Activated CD4-positive, CD25-positive, alpha-beta regulatory T cell treated with anti-CD3 and anti-CD28 coated beads, Interleukin-2, amount 50 U/mL, for 16 hours (primary cell): ENCODE results near the gene KCNH8.
"Not testable (repeated sequence)": the region's sequence is repeated elsewhere in the genome, so short reads cannot be mapped to it uniquely, and the experiment has no call there.

Experiments used
- DNase-seq: peaks from one replicate; pipeline ENCODE4 v3.0.0-alpha.2; 2020; ENCODE audit warnings: low read depth, low spot score

The KCNH8 gene

DNA sequence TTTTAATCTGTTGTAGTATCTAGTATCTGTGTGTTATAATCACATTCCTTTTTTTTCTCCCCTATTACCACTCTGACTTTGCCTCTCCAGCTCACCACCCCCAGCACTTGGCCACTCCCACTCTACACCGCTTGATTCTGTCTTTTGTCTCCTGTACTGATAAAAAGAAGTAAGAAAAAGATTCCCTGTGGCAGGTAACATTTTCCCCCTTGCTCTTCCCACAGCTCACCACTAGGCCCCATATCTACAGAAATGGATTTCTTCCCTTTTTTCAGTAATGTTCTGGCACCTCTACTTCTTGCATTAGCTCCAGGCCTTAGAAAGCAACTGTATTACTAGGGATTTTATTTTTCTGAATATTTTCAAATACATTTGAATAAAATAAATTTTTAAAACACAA is 25.6 kb downstream of the KCNH8 start:
- no peak for DNase-seq

DNA sequence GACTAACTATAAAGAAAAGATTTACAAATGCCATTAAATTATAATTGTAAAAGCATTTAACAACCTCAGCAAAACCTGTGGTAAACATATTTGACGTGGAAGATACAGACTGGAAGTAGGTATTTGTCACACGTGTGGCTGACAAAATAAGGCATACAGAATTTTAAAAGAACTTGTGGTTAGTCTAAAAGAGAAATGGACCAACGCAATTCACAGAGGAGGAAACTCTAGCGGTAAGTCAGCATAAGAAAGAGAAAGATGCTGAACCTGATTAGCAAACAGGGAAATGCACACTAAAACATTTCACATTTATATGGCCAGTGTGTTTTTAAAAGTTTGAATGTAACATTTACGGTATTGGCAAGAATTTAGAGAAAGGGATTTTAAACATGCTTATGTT is 35.3 kb downstream of the KCNH8 start:
- DNase-seq: no peak

DNA sequence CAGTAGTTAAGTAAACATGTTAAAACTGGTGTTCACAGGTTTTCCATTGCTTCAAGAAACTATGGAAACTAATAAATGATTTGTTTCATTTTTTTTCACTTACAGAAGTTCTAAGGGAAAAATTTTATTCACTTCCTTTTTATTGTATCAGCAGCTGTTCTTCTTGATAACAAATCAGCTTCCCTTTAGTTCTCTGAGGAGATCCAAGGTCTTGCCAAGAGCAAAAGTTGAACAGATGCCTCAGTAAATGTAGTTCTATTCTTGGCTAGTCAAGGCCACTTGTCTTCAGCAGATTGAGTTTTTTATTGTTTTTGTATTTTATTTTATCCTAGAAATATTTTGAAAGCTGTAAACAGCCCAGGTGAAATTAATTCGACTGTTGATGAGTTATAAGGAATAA is 41.8 kb downstream of the KCNH8 start:
- DNase-seq: no peak

- DNase-seq: no peak
Observed at GRCh38 chr3:19190602-19191001, 42.3 kb downstream of the KCNH8 start.

- DNase-seq: no peak
Observed at GRCh38 chr3:19199131-19199530, 50.8 kb downstream of the KCNH8 start.

DNA sequence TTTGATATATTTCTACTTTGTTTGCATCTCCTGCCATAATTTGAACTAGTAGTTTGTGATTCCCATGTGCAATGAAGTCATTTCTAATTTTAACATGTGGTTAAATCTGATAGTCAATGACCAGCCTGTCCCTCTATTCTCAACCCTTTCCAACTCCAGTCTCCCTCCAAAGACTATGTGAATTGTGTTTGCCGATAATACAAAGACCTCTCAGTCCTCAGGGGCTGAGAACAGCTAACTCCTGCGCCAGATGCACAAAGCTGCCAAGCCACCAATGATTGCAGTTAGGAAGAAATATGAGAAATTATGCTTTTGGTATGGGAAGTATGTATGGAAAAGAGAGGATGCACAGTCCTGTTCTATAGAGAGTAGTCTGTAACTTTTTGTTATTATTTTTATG is 54.0 kb downstream of the KCNH8 start:
- no peak for DNase-seq

DNA sequence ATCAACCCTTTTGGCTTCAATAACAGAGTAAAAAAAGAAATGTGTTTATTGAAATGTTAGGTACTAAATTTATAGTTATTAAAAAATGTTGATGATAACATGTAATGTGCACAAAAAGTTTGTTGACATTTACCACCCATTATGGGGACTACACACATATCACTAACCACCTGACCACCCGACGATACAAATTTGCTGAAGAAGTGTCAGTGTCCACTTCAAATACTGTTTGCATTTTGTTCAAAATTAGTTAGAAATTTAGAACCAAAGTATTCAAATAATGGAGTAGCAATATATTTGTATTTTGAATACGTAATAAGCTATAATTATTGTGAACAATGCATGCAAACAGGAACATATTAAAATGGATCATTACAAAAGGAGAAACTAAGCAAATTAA is 54.4 kb downstream of the KCNH8 start:
- no peak for DNase-seq

DNA sequence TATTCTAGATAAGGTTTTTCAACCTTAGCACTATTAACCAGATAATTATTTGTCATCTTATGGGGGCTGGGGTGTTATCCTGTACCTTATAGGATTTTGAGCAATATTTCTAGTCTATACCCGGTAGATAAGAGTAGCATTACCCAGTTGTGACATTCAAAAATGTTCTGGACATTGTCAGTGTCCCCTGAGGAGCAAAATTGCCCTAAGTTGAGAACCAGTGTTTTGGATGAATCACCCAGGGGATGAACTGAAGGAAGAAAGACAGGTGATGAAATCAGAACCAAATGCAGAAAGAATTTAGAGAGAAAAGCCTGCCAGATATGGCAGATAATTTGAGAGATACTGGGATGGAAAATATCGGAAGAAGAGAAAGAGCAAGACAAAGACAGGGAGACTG is 58.2 kb downstream of the KCNH8 start:
- DNase-seq: no peak

DNA sequence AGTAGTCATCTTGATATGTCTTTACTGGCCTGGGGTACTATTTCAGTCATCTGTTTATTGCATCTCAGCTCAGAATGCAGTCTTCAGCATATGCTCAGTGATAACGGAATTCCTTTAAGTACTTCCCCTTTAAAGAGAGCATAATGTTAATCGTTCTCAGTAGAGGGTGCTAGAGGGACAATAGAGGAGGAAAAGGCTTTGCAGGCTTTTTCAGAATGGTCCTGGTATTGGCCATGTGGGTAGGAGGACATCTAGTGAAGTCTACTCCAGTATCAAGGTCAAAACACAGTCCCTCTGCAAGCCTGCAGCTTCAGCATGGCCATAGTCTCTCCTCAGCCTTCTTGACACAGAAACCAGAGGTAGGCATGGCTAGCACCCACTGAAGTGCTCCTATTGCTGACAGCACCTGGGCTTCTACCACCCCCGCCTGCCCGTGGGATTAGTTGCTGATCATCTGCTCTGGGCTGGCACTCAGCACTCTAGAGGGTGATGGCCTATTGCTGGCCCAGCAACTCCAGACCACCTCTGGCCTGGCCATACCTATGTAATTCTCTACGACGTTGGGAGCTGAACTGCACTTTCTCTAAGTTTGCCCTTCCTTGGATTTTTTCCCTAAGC is 65.4 kb downstream of the KCNH8 start:
- no peak for DNase-seq

GRCh38 chr3:19215427-19215826 is 67.1 kb downstream of the KCNH8 start:
- DNase-seq: no peak

GRCh38 chr3:19216669-19217337 is 68.5 kb downstream of the KCNH8 start:
- DNase-seq: no peak

- no peak for DNase-seq
Observed at GRCh38 chr3:19220311-19220710, 72.0 kb downstream of the KCNH8 start.

DNA sequence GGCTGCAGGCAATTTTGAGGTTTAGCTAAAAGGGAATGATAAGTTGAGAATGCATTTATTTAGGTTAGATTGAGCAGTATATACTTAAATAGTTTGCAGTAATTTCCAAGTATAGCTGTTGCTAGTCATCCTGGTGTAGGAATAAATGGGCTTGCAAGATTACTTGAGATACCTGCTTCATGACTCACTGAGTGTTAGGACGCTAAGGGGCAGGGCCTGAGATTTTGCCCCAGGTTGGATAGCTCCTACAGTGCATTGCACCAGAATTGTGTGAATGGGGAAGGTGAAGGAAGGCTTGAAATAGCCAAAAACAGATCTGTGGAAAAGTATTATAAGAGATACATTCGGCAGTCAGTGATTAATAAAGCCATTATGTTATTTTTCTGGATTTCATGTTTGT is 72.8 kb downstream of the KCNH8 start:
- DNase-seq: no peak

GRCh38 chr3:19226479-19226878 is 78.2 kb downstream of the KCNH8 start:
- DNase-seq: no peak

DNA sequence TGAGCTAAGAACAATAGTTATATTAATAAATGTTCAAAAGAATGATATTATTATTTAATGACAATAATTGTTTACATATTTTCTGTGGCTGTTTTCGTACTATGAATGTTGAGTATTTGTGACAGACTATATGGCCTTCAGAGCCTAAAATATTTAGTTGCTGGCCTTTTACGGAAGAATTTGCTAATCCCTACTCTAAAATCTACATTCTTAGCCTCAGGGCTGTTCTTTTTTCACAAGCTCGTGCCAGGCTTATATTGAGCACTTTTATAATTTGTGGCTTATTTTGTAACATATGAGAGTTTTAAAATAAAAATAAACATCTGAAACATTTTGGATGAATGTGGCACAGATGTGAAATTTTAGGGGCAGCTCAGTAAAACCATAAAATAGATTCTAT is 79.9 kb downstream of the KCNH8 start:
- DNase-seq: no peak

DNA sequence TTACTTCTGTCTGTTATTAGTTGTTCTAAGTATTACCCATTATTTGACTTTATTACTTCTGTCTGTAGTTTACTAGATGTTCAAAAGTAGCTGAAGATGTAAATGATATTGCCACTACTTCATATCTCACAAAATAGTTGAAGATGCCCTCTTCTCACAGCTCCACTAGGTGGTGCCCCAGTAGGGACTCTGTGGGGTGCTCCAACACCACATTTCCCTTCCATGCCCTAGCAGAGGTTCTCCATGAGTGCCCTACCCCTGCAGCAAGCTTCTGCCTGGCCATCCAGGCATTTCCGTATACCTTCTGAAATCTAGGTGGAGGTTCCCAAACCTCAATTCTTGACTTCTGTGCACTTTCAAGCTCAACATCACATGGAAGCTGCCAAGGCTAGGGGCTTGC is 80.8 kb downstream of the KCNH8 start:
- no peak for DNase-seq

- not testable (repeated sequence) for DNase-seq
Observed at GRCh38 chr3:19229881-19230280, 81.6 kb downstream of the KCNH8 start.

DNA sequence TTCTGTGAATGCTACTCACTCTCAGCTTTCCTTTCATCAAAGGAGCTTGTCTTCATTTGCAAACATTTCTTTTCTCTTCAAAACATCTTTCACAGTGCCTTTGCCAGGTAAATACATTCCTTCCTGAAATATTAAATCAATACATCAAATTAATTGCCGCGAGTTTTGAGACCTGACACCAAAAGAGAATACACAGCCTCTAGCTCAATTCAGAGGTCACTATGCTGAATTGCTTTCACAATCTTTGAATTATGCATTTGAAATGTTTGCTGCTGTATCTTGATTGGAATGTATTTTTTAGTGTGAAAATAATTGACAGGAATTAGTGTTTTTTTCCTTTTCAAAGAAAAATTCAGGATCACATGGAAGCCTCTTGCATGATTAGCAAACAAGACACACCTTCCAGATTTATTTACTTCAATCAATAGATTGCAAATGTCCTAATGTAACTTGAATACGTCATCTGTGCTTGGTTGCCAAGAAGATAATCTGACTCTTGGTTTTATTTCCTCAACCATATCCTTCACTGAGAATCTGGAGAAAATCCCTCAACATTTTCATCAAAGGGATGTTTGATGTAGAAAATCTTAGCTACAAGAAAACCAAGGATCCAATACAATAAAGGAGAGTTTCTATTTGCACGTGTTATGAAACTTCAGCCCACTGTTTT is 83.6 kb downstream of the KCNH8 start:
- DNase-seq: no peak

GRCh38 chr3:19232566-19232965 is 84.3 kb downstream of the KCNH8 start:
- DNase-seq: no peak

DNA sequence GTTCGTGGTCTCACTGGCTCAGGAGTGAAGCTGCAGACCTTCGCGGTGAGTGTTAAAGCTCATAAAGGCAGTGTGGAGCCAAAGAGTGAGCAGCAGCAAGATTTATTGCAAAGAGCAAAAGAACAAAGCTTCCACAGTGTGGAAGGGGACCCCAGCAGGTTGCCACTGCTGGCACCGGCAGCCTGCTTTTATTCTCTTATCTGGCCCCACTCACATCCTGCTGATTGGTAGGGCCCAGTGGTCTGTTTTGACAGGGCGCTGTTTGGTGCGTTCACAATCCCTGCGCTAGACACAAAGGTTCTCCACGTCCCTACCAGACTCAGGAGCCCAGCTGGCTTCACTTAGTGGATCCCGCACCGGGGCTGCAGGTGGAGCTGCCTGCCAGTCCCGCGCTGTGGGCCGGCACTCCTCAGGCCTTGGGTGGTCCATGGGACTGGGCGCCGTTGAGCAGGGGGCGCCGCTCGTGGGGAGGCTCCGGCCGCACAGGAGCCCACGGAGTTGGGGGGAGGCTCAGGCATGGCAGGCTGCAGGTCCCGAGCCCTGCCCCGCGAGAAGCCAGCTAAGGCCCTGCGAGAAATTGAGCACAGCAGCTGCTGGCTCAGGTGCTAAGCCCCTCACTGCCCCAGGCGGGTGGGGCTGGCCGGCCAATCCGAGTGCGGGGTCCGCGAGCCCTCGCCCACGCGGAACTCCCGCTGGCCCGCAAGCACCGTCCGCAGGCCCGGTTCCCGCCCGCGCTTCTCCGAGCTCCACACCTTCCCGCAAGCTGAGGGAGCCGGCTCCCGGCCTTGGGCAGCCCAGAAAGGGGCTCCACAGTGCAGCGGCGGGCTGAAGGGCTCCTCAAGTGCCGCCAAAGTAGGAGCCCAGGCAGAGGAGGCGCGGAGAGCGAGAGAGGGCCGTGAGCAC is 85.8 kb downstream of the KCNH8 start:
- not testable (repeated sequence) for DNase-seq

DNA sequence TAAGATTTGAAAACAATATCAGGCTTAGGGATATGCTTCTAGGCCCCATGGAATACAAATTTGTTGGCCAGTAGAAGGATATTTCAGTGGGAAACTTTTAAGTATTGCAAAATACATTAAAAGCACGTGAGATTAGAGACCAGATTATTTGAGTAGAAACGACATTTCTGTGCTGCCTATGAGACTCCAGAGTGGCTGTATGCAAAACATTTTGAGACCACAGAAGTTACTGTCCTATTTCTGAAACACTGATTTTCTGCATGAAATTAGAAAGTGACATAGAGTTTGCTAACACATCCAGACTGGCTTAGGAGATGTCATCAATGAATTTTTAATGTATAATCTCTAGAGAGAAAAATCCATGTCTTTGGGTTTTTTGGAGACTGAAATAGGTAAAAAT is 99.8 kb downstream of the KCNH8 start:
- DNase-seq: no peak

DNA sequence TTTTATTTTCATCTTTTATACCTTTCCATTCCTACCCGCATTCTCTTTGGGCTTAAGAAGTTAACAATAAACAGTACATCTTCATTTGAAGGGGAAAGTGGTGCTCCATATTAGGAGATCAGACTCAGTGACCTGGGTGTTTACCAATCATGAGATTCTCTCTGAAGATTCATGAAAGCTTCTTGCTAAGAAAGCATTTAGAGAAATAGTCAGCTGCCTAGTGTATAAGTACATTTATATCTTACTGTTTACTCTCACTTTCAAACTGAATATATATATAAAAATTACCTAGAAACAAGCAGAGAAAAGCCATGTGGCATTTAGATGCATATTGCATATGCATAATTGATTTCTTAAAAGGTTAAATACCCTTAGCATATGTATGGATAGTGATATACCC is 100.5 kb downstream of the KCNH8 start:
- no peak for DNase-seq
